Loucy (cell line): ENCODE data around the gene ORC4.

Experiments
- H2AFZ ChIP-seq: fragments of 200-600 bp; sonication (generic); 2 replicates; pipeline ENCODE4 v1.6.0; 2016; ENCODE audit warnings: antibody characterized with exemption, mild to moderate bottlenecking, low read length, moderate library complexity
- H3F3A ChIP-seq: fragments of 200-600 bp; 2 replicates; pipeline ENCODE4 v1.6.0; 2016; ENCODE audit warnings: antibody characterized with exemption, low read depth, mild to moderate bottlenecking
- H3K27me3 ChIP-seq: fragments of 200-600 bp; sonication (generic); 2 replicates; pipeline ENCODE4 v1.6.1; 2014; ENCODE audit warnings: low read length, mild to moderate bottlenecking; ENCODE audit not compliant: insufficient read depth, poor library complexity, severe bottlenecking
- H3K36me3 ChIP-seq: fragments of 200-600 bp; sonication (generic); 2 replicates; pipeline ENCODE4 v1.6.1; 2016; ENCODE audit warnings: low read length; ENCODE audit not compliant: insufficient read depth
- H3K4me1 ChIP-seq: fragments of 200-600 bp; sonication (generic); 2 replicates; pipeline ENCODE4 v1.5.1; 2014; ENCODE audit warnings: low read length, mild to moderate bottlenecking; ENCODE audit not compliant: insufficient read depth, poor library complexity, severe bottlenecking
- H3K4me2 ChIP-seq: fragments of 200-600 bp; sonication (generic); 2 replicates; pipeline ENCODE4 v1.6.0; 2014; ENCODE audit warnings: antibody characterized with exemption, low read length, low read depth, mild to moderate bottlenecking; ENCODE audit not compliant: poor library complexity, severe bottlenecking
- H3K4me3 ChIP-seq: fragments of 200-600 bp; sonication (generic); 2 replicates; pipeline ENCODE4 v1.5.1; 2014; ENCODE audit warnings: low read length, mild to moderate bottlenecking, mixed read lengths; ENCODE audit not compliant: poor library complexity, severe bottlenecking
- H3K79me2 ChIP-seq: fragments of 200-600 bp; sonication (generic); 2 replicates; pipeline ENCODE4 v1.6.1; 2014; ENCODE audit warnings: low read length; ENCODE audit not compliant: insufficient read depth
- H3K9ac ChIP-seq: fragments of 200-600 bp; sonication (generic); 2 replicates; pipeline ENCODE4 v1.6.0; 2014; ENCODE audit warnings: mild to moderate bottlenecking, low read depth, low read length, moderate library complexity; ENCODE audit not compliant: poor library complexity, severe bottlenecking
- H3K9me2 ChIP-seq: fragments of 200-600 bp; sonication (generic); replicated peaks from 2 replicates; pipeline ENCODE4 v1.6.1; 2016; ENCODE audit warnings: low read depth, low read length, mixed read lengths
- H3K9me3 ChIP-seq: fragments of 200-600 bp; sonication (generic); 2 replicates; pipeline ENCODE4 v1.6.1; 2014; ENCODE audit warnings: mild to moderate bottlenecking, antibody characterized with exemption, low read length, low read depth; ENCODE audit not compliant: insufficient read depth
- H4K20me1 ChIP-seq: fragments of 200-600 bp; sonication (generic); 2 replicates; pipeline ENCODE4 v1.6.0; 2014; ENCODE audit warnings: antibody characterized with exemption, low read length, mild to moderate bottlenecking; ENCODE audit not compliant: insufficient read depth, poor library complexity, severe bottlenecking
- CTCF ChIP-seq: fragments of 200-600 bp; sonication (generic); conservative IDR thresholded peaks from 2 replicates; pipeline ENCODE4 v1.5.1; 2014; ENCODE audit warnings: mild to moderate bottlenecking, antibody characterized with exemption, low read length
- EZH2phosphoT487 ChIP-seq: fragments of 200-600 bp; IDR thresholded peaks from 2 replicates; pipeline ENCODE4 v1.6.1; 2018; ENCODE audit warnings: antibody characterized with exemption, mild to moderate bottlenecking, moderate library complexity, borderline replicate concordance

Gene ORC4

GRCh38 chr2:147933931-147934330, 86.6 kb downstream of the ORC4 start:
- no peaks in the 10 kb centered on the region for H3K4me1 ChIP-seq
- no peaks in the 10 kb centered on the region for H3K9me3 ChIP-seq
- peaks cover 31% of the 10 kb centered on the region for H3K36me3 ChIP-seq
- no peak overlapping the region for H3K4me3 ChIP-seq
- H2AFZ ChIP-seq, result no peak overlapping the region
- no peak overlapping the region for H3K4me2 ChIP-seq
- no peaks in the 10 kb centered on the region for H3K27me3 ChIP-seq
- H3K9ac ChIP-seq, result no peak overlapping the region
- H3F3A ChIP-seq, result no peaks in the 10 kb centered on the region
- H4K20me1 ChIP-seq, result no peaks in the 10 kb centered on the region
- no peak for TF ChIP-seq CTCF
- no peak for TF ChIP-seq EZH2phosphoT487
- H3K79me2 ChIP-seq, result no peaks in the 10 kb centered on the region
- H3K9me2 ChIP-seq, result no peaks in the 10 kb centered on the region

- Histone ChIP-seq H3K9me3 (no peaks in the 10 kb centered on the region), H3K4me1 (peaks cover 8% of the 10 kb centered on the region), H3K9me2 (no peaks in the 10 kb centered on the region), H3K9ac (no peak overlapping the region), H4K20me1 (no peaks in the 10 kb centered on the region), H3K36me3 (no peaks in the 10 kb centered on the region), H3K79me2 (no peaks in the 10 kb centered on the region), H2AFZ (no peak overlapping the region), H3K4me2 (no peak overlapping the region), H3K4me3 (no peak overlapping the region), H3F3A (no peaks in the 10 kb centered on the region), H3K27me3 (no peaks in the 10 kb centered on the region)
- TF ChIP-seq EZH2phosphoT487, result no peak
- no peak for TF ChIP-seq CTCF
These were observed 93.4 kb downstream of the ORC4 start for GRCh38 chr2:147927053-147927588.

- H3K9me3 ChIP-seq, result no peaks in the 10 kb centered on the region
- H2AFZ ChIP-seq, result no peak overlapping the region; the same call in 1 of the 2 replicates
- no peaks in the 10 kb centered on the region for H3K27me3 ChIP-seq
- H3K9ac ChIP-seq, result no peak overlapping the region
- TF ChIP-seq EZH2phosphoT487 (no peak), CTCF (no peak)
- no peaks in the 10 kb centered on the region for H3K36me3 ChIP-seq
- no peak overlapping the region for H3K4me3 ChIP-seq
- H4K20me1 ChIP-seq, result no peaks in the 10 kb centered on the region
- no peak overlapping the region for H3K4me2 ChIP-seq
- H3K79me2 ChIP-seq, result no peaks in the 10 kb centered on the region
- H3F3A ChIP-seq, result no peaks in the 10 kb centered on the region
- peaks cover 8% of the 10 kb centered on the region for H3K4me1 ChIP-seq
- no peaks in the 10 kb centered on the region for H3K9me2 ChIP-seq
These were observed 94.7 kb downstream of the ORC4 start for GRCh38 chr2:147925886-147926285.
